Naive thymus-derived CD8-positive, alpha-beta T cell (primary cell): ENCODE data around the gene CDC37L1. TPM values are rescaled to one million over a fixed set of nuclear protein-coding genes. Genes with fewer than 3 reads are reported as not detected.

Experiments
- ATAC-seq, 2 donors: fragments of 150-1000 bp; cut with Tn5 transposase in 1 of 2; sonication (Bioruptor Pico), chemical (Tn5 transposase) in 1 of 2; 1 replicate in 1 of 2; 2 replicates in 1 of 2; pipeline ENCODE4 v1.10.0; 2021; ENCODE audit warnings: mild to moderate bottlenecking in 2 of 2, moderate library complexity in 2 of 2
- POLR2A ChIA-PET: fragments of 350-600 bp; sonication (Branson Sonifier 250); formaldehyde crosslinking; loops from one replicate; lab custom pipeline; 2021; ENCODE audit warnings: antibody characterized with exemption; lab: Charles Lee
- DNase-seq, 10 donors: peaks; one replicate each; pipeline versions ENCODE4 v3.0.0 to v3.0.0-alpha.2; 2020 to 2022
- H3K27ac Mint-ChIP-seq, 10 donors: one replicate each; pipeline ENCODE4 v1.8.0; 2020 to 2022; ENCODE audit warnings: mild to moderate bottlenecking in 10 of 10, mixed read lengths in 10 of 10, moderate library complexity in 4 of 10, inconsistent platforms in 1 of 10
- H3K27me3 Mint-ChIP-seq, 5 donors: one replicate each; pipeline ENCODE4 v1.8.0; 2021 to 2022; ENCODE audit warnings: mixed read lengths in 5 of 5
- H3K36me3 Mint-ChIP-seq, 3 donors: one replicate each; pipeline ENCODE4 v1.8.0; 2020 to 2022; ENCODE audit warnings: mixed read lengths in 3 of 3, mild to moderate bottlenecking in 2 of 3, inconsistent platforms in 1 of 3
- H3K4me1 Mint-ChIP-seq, 4 donors: one replicate each; pipeline ENCODE4 v1.8.0; 2021 to 2022; ENCODE audit warnings: mixed read lengths in 4 of 4
- H3K4me3 Mint-ChIP-seq, 10 donors: one replicate each; pipeline ENCODE4 v1.8.0; 2020 to 2022; ENCODE audit warnings: mild to moderate bottlenecking in 10 of 10, mixed read lengths in 10 of 10, moderate library complexity in 6 of 10, inconsistent platforms in 1 of 10
- H3K9me3 Mint-ChIP-seq, 9 donors: one replicate each; pipeline ENCODE4 v1.8.0; 2020 to 2022; ENCODE audit warnings: mixed read lengths in 9 of 9, mild to moderate bottlenecking in 3 of 9, inconsistent platforms in 1 of 9, moderate library complexity in 1 of 9
- polyA plus RNA-seq, 3 donors: library from polyadenylated mRNA; unstranded; fragments of 300-500 nt; fragmentation: Illumina TruSeq; gene quantifications; one replicate each; pipeline ENCODE4 v1.2.3, GENCODE V29; 2021
- total RNA-seq, 8 experiments: library from RNA in 2 of 8; stranded (reverse) in 2 of 8; gene quantifications; one replicate each; pipeline ENCODE4 v1.2.3 and lab custom pipeline; 2021 to 2026

CDC37L1 gene
- total and polyA plus RNA-seq, 5 experiments from 2014 or later: 18.5 to 29.5 (median 19.2) TPM

- POLR2A ChIA-PET: interaction anchor here (1.2 kb wide), 1 partner anchor 9 kb away, joined by 6 read pairs; the partner anchor contains the start of gene CDC37L1
- Mint-ChIP-seq H3K36me3 (no peaks in the 10 kb centered on the region), H3K27ac (peak overlapping the region in 2 of 10 donors; percentile 36 to 72), H3K9me3 (no peaks in the 10 kb centered on the region), H3K4me3 (no peak overlapping the region), H3K27me3 (no peaks in the 10 kb centered on the region), H3K4me1 (peaks cover 23 to 56% (median 43%) of the 10 kb centered on the region in 4 donors)
- ATAC-seq (no peak), DNase-seq (no peak)
These were observed 9.5 kb upstream of the CDC37L1 start for GRCh38 chr9:4669890-4670289.

GRCh38 chr9:4670591-4670990, 8.8 kb upstream of the CDC37L1 start:
- ATAC-seq: no peak
- Mint-ChIP-seq H3K36me3 (peaks cover 0 to 2% (median 2%) of the 10 kb centered on the region in 3 donors), H3K4me1 (peaks cover 19 to 49% (median 36%) of the 10 kb centered on the region in 4 donors), H3K4me3 (peak overlapping the region in 1 of 10 donors; percentile 39), H3K9me3 (no peaks in the 10 kb centered on the region), H3K27me3 (peaks cover 0 to 3% (median 0%) of the 10 kb centered on the region in 5 donors), H3K27ac (peak overlapping the region; percentile 36 to 86 (median 68))
- DNase-seq: no peak
- POLR2A ChIA-PET: interaction anchor here (1.2 kb wide), 1 partner anchor 9 kb away, joined by 6 read pairs; the partner anchor contains the start of gene CDC37L1

- H3K27ac Mint-ChIP-seq: no peak overlapping the region
- H3K4me1 Mint-ChIP-seq: peaks cover 9 to 37% (median 25%) of the 10 kb centered on the region in 4 donors
- POLR2A ChIA-PET: no interaction called here
- no peak for DNase-seq
- H3K36me3 Mint-ChIP-seq: peaks cover 0 to 6% (median 5%) of the 10 kb centered on the region in 3 donors
- peaks cover 0 to 5% (median 0%) of the 10 kb centered on the region in 5 donors for H3K27me3 Mint-ChIP-seq
- H3K9me3 Mint-ChIP-seq: no peaks in the 10 kb centered on the region
- no peak overlapping the region for H3K4me3 Mint-ChIP-seq
- no peak for ATAC-seq
These were observed 7.6 kb upstream of the CDC37L1 start for GRCh38 chr9:4671737-4672136.

GRCh38 chr9:4674783-4675182, 4.6 kb upstream of the CDC37L1 start:
- POLR2A ChIA-PET: interaction anchor here (1.5 to 9.4 kb wide), 2 partner anchors 11 to 66 kb away, joined by 4 to 142 read pairs; partner anchors contain the start of genes AK3, PLPP6 and SPATA6L
- Mint-ChIP-seq H3K27ac (no peak overlapping the region), H3K4me3 (no peak overlapping the region), H3K27me3 (peaks cover 0 to 5% (median 0%) of the 10 kb centered on the region in 5 donors), H3K4me1 (peaks cover 3 to 14% (median 6%) of the 10 kb centered on the region in 4 donors), H3K36me3 (peaks cover 0 to 6% (median 5%) of the 10 kb centered on the region in 3 donors), H3K9me3 (no peaks in the 10 kb centered on the region)
- no peak for ATAC-seq
- DNase-seq: no peak

GRCh38 chr9:4677392-4677791, 2.0 kb upstream of the CDC37L1 start:
- Mint-ChIP-seq H3K9me3 (no peaks in the 10 kb centered on the region), H3K4me3 (no peak overlapping the region)

GRCh38 chr9:4678679-4679267, 596 bp upstream of the CDC37L1 start:
- Mint-ChIP-seq H3K36me3 (peaks cover 5 to 6% (median 6%) of the 10 kb centered on the region in 3 donors), H3K4me3 (no peak overlapping the region), H3K27ac (no peak overlapping the region), H3K27me3 (peaks cover 0 to 5% (median 0%) of the 10 kb centered on the region in 5 donors), H3K4me1 (peaks cover 8 to 10% (median 9%) of the 10 kb centered on the region in 4 donors), H3K9me3 (no peaks in the 10 kb centered on the region)
- ATAC-seq (peak; percentile 35 to 39), DNase-seq (peak in 3 of 10 donors; percentile 7 to 54 (median 30))
- POLR2A ChIA-PET: interaction anchor here (0.6 to 9.4 kb wide), 23 partner anchors 9 to 1152 kb away, joined by 3 to 142 read pairs (median 4); partner anchors contain the start of genes AK3, JAK2, PLPP6 and RCL1

More at GRCh38 chr9:4677392-4677791, 2.0 kb upstream of the CDC37L1 start:
- no peak overlapping the region for H3K27ac Mint-ChIP-seq
- ATAC-seq (no peak), DNase-seq (no peak)
- POLR2A ChIA-PET: interaction anchor here (0.8 to 9.4 kb wide), 5 partner anchors 9 to 1151 kb away, joined by 3 to 142 read pairs (median 5); partner anchors contain the start of genes AK3, PLPP6 and SPATA6L
- peaks cover 0 to 5% (median 0%) of the 10 kb centered on the region in 5 donors for H3K27me3 Mint-ChIP-seq
- peaks cover 0 to 2% (median under 1%) of the 10 kb centered on the region in 4 donors for H3K4me1 Mint-ChIP-seq
- peaks cover 0 to 6% (median 5%) of the 10 kb centered on the region in 3 donors for H3K36me3 Mint-ChIP-seq

- peaks cover 0 to 5% (median 0%) of the 10 kb centered on the region in 5 donors for H3K27me3 Mint-ChIP-seq
- POLR2A ChIA-PET: interaction anchor here (1.3 to 9.4 kb wide), 12 partner anchors 12 to 1153 kb away, joined by 3 to 142 read pairs (median 5); partner anchors contain the start of genes AK3, JAK2, PLPP6 and SPATA6L
- no peak overlapping the region for H3K27ac Mint-ChIP-seq
- no peak overlapping the region for H3K4me3 Mint-ChIP-seq
- no peaks in the 10 kb centered on the region for H3K9me3 Mint-ChIP-seq
- peak in 1 of 10 donors; percentile 37 for DNase-seq
- ATAC-seq: peak in 1 of 2 donors; percentile 1
- peaks cover 17 to 20% (median 18%) of the 10 kb centered on the region in 4 donors for H3K4me1 Mint-ChIP-seq
- H3K36me3 Mint-ChIP-seq: peaks cover 6 to 17% (median 10%) of the 10 kb centered on the region in 3 donors
These were observed 780 bp downstream of the CDC37L1 start for GRCh38 chr9:4680173-4680525.

- Mint-ChIP-seq H3K4me1 (peaks cover 17 to 23% (median 20%) of the 10 kb centered on the region in 4 donors), H3K4me3 (no peak overlapping the region), H3K27ac (no peak overlapping the region), H3K9me3 (no peaks in the 10 kb centered on the region), H3K27me3 (peaks cover 0 to under 1% (median 0%) of the 10 kb centered on the region in 5 donors), H3K36me3 (peaks cover 2 to 23% (median 7%) of the 10 kb centered on the region in 3 donors)
- ATAC-seq: no peak
- DNase-seq: no peak
- POLR2A ChIA-PET: interaction anchor here (1.6 to 9.4 kb wide), 2 partner anchors 17 to 60 kb away, joined by 5 to 142 read pairs; partner anchors contain the start of genes AK3, PLPP6 and SPATA6L
These were observed 1.4 kb downstream of the CDC37L1 start for GRCh38 chr9:4680750-4681149.

GRCh38 chr9:4684820-4685219, 5.5 kb downstream of the CDC37L1 start:
- Mint-ChIP-seq H3K27ac (peak overlapping the region in 9 of 10 donors; percentile 0 to 85 (median 48)), H3K36me3 (peaks cover 0 to 50% (median 6%) of the 10 kb centered on the region in 3 donors), H3K9me3 (no peaks in the 10 kb centered on the region), H3K27me3 (no peaks in the 10 kb centered on the region), H3K4me1 (peaks cover 23 to 37% (median 30%) of the 10 kb centered on the region in 4 donors), H3K4me3 (peak overlapping the region in 4 of 10 donors; percentile 5 to 46 (median 28))
- POLR2A ChIA-PET: no interaction called here
- ATAC-seq (no peak), DNase-seq (no peak)

GRCh38 chr9:4686112-4686511, 6.7 kb downstream of the CDC37L1 start:
- Mint-ChIP-seq H3K4me1 (peaks cover 26 to 48% (median 39%) of the 10 kb centered on the region in 4 donors), H3K9me3 (no peaks in the 10 kb centered on the region), H3K27ac (peak overlapping the region in 6 of 10 donors; percentile 2 to 65 (median 8)), H3K36me3 (peaks cover 0 to 62% (median 6%) of the 10 kb centered on the region in 3 donors), H3K4me3 (peak overlapping the region in 1 of 10 donors; percentile 24), H3K27me3 (no peaks in the 10 kb centered on the region)
- DNase-seq: no peak
- POLR2A ChIA-PET: no interaction called here
- no peak for ATAC-seq

- DNase-seq (no peak), ATAC-seq (no peak)
- Mint-ChIP-seq H3K9me3 (no peaks in the 10 kb centered on the region), H3K27ac (peak overlapping the region in 2 of 10 donors; percentile 13 to 14), H3K36me3 (peaks cover 0 to 67% (median 6%) of the 10 kb centered on the region in 3 donors), H3K4me3 (no peak overlapping the region), H3K27me3 (no peaks in the 10 kb centered on the region), H3K4me1 (peaks cover 28 to 53% (median 42%) of the 10 kb centered on the region in 4 donors)
- POLR2A ChIA-PET: no interaction called here
These were observed 7.2 kb downstream of the CDC37L1 start for GRCh38 chr9:4686584-4686983.

GRCh38 chr9:4689021-4689420, 9.7 kb downstream of the CDC37L1 start:
- POLR2A ChIA-PET: no interaction called here
- H3K27me3 Mint-ChIP-seq: no peaks in the 10 kb centered on the region
- H3K4me3 Mint-ChIP-seq: no peak overlapping the region
- DNase-seq (no peak), ATAC-seq (no peak)
- peak overlapping the region in 5 of 10 donors; percentile 6 to 82 (median 42) for H3K27ac Mint-ChIP-seq
- peaks cover 4 to 75% (median 6%) of the 10 kb centered on the region in 3 donors for H3K36me3 Mint-ChIP-seq
- H3K9me3 Mint-ChIP-seq: no peaks in the 10 kb centered on the region
- peaks cover 24 to 51% (median 36%) of the 10 kb centered on the region in 4 donors for H3K4me1 Mint-ChIP-seq
